Endothelial cell of umbilical vein (primary cell): ENCODE results near the gene ZBTB14. TPM values are rescaled to one million over a fixed set of nuclear protein-coding genes. Genes with fewer than 3 reads are reported as not detected.

Source experiments
- BruUV-seq: library from RNA; stranded (reverse); fragments of 400-500 nt; replicated peaks from 2 replicates; lab custom pipeline; 2021; lab: Mats Ljungman, UMichigan
- CTCF ChIA-PET: fragments of 300-600, 350-600 bp; sonication (Branson Sonifier 250); formaldehyde crosslinking; loops from one replicate; lab custom pipeline; 2021; ENCODE audit warnings: antibody characterized with exemption, inconsistent platforms; lab: Charles Lee
- POLR2A ChIA-PET: fragments of 300-600, 350-600 bp; sonication (Branson Sonifier 250); formaldehyde crosslinking; loops from one replicate; lab custom pipeline; 2021; ENCODE audit warnings: antibody characterized with exemption, inconsistent platforms; lab: Charles Lee
- DNase-seq: peaks from one replicate; pipeline ENCODE4 v3.0.0-alpha.2; 2011; ENCODE audit warnings: low read depth, low spot score
- FAIRE-seq: peaks from 2 replicates; lab custom pipeline; 2011; peaks lifted over from hg19 to GRCh38; lab: Jason Lieb, UNC
- H2AFZ ChIP-seq: 2 replicates; pipeline ENCODE4 v1.6.0; 2012; ENCODE audit warnings: low read depth, low read length, control low read depth, inconsistent platforms
- H3K27ac ChIP-seq: 2 replicates; pipeline ENCODE4 v1.5.1; 2011; ENCODE audit warnings: low read depth, mild to moderate bottlenecking, control low read depth, low read length, moderate library complexity; ENCODE audit not compliant: insufficient read depth
- H3K27me3 ChIP-seq, 2 experiments: 2 replicates each; pipeline versions ENCODE4 v1.6.0 to v1.6.1; 2011; ENCODE audit warnings: low read length in 2 of 2, mixed read lengths in 1 of 2; ENCODE audit not compliant: control insufficient read depth in 2 of 2, insufficient read depth in 2 of 2
- H3K36me3 ChIP-seq, 2 experiments: 2 replicates in 1 of 2; 3 replicates in 1 of 2; pipeline ENCODE4 v1.5.1; 2011; ENCODE audit warnings: low read length in 2 of 2, mild to moderate bottlenecking in 1 of 2, moderate library complexity in 1 of 2; ENCODE audit not compliant: control insufficient read depth in 2 of 2, insufficient read depth in 2 of 2; ENCODE audit errors: extremely low read depth in 1 of 2
- H3K4me1 ChIP-seq: 3 replicates; pipeline ENCODE4 v1.5.1; 2011; ENCODE audit warnings: mild to moderate bottlenecking, low read length; ENCODE audit not compliant: control insufficient read depth, insufficient read depth; ENCODE audit errors: extremely low read depth
- H3K4me2 ChIP-seq: 2 replicates; pipeline ENCODE4 v1.6.1; 2011; ENCODE audit warnings: low read length, control low read depth, mixed read lengths; ENCODE audit not compliant: insufficient read depth
- H3K4me3 ChIP-seq, 3 experiments: fragments of 200-600 bp in 1 of 3; sonication (generic), shearing (Covaris generic) in 1 of 3; replicated peaks in 1 of 3; 2 replicates each; pipeline ENCODE4 v1.5.1; 2011 to 2016; ENCODE audit warnings: control low read depth in 3 of 3, low read length in 3 of 3, mild to moderate bottlenecking in 2 of 3, inconsistent platforms in 1 of 3, low read depth in 1 of 3, moderate library complexity in 1 of 3; ENCODE audit not compliant: insufficient read depth in 1 of 3
- H3K79me2 ChIP-seq: 2 replicates; pipeline ENCODE4 v1.6.0; 2012; ENCODE audit warnings: low read length, inconsistent platforms; ENCODE audit not compliant: control insufficient read depth, insufficient read depth
- H3K9ac ChIP-seq: replicated peaks from 2 replicates; pipeline ENCODE3; 2011; ENCODE audit warnings: low read length, control low read depth; ENCODE audit not compliant: insufficient read depth; ENCODE audit errors: extremely low read depth
- H3K9me1 ChIP-seq: replicated peaks from 3 replicates; pipeline ENCODE4 v1.6.0; 2011; ENCODE audit warnings: mild to moderate bottlenecking, low read length; ENCODE audit not compliant: control insufficient read depth, insufficient read depth; ENCODE audit errors: extremely low read depth
- H3K9me3 ChIP-seq: replicated peaks from 2 replicates; pipeline ENCODE4 v1.5.1; 2012; ENCODE audit warnings: low read length, inconsistent platforms; ENCODE audit not compliant: control insufficient read depth, insufficient read depth
- H4K20me1 ChIP-seq: replicated peaks from 2 replicates; pipeline ENCODE3; 2011; ENCODE audit warnings: mild to moderate bottlenecking, low read length; ENCODE audit not compliant: control insufficient read depth, insufficient read depth; ENCODE audit errors: extremely low read depth
- CTCF ChIP-seq, 2 donors: IDR thresholded peaks; 1 replicate in 1 of 2; 2 replicates in 1 of 2; pipeline ENCODE4 v1.5.1; 2011; ENCODE audit warnings: low read length in 2 of 2, mild to moderate bottlenecking in 2 of 2, moderate library complexity in 2 of 2, control low read depth in 1 of 2, inconsistent platforms in 1 of 2, low read depth in 1 of 2; ENCODE audit not compliant: insufficient read depth in 1 of 2; ENCODE audit errors: extremely low read depth in 1 of 2
- EZH2 ChIP-seq: IDR thresholded peaks from 2 replicates; pipeline ENCODE4 v1.6.1; 2012; ENCODE audit warnings: borderline replicate concordance, low read depth, mild to moderate bottlenecking, moderate library complexity, low read length, inconsistent platforms; ENCODE audit not compliant: severe bottlenecking
- FOS ChIP-seq: IDR thresholded peaks from 2 replicates; pipeline ENCODE4 v1.6.1; 2011; ENCODE audit warnings: mild to moderate bottlenecking, low read length, moderate library complexity, borderline replicate concordance; ENCODE audit not compliant: insufficient read depth
- GATA2 ChIP-seq: IDR thresholded peaks from 2 replicates; pipeline ENCODE4 v1.7.0; 2011; ENCODE audit warnings: low read depth, mild to moderate bottlenecking, moderate library complexity, mixed read lengths, low read length; ENCODE audit not compliant: insufficient read length, insufficient read depth
- JUN ChIP-seq: IDR thresholded peaks from 2 replicates; pipeline ENCODE4 v1.6.1; 2011; ENCODE audit warnings: borderline replicate concordance, low read depth; ENCODE audit not compliant: insufficient read length, insufficient read depth
- MAX ChIP-seq: IDR thresholded peaks from 2 replicates; pipeline ENCODE4 v1.6.1; 2011; ENCODE audit not compliant: insufficient read depth, insufficient read length
- MYC ChIP-seq: IDR thresholded peaks from one replicate; pipeline ENCODE4 v1.6.1; 2011; ENCODE audit warnings: mild to moderate bottlenecking, low read depth, low read length
- POLR2A ChIP-seq: IDR thresholded peaks from 2 replicates; pipeline ENCODE4 v1.6.1; 2012; ENCODE audit warnings: low read depth, mild to moderate bottlenecking, control low read depth, low read length
- POLR2AphosphoS5 ChIP-seq: IDR thresholded peaks from 2 replicates; pipeline ENCODE4 v1.6.1; 2012; ENCODE audit warnings: low read depth, mild to moderate bottlenecking, control low read depth, low read length, moderate library complexity; ENCODE audit not compliant: insufficient read depth
- dilution Hi-C: fragments of 300-500 bp; cut with MboI; formaldehyde crosslinking; loops from one replicate; pipeline ENCODE4 v1.15.0; 2019; ENCODE audit warnings: low sequenced_read_pairs; ENCODE audit not compliant: extremely low pct_ligation_motif_present
- intact Hi-C: fragments of 100-400 bp; cut with micrococcal nuclease; formaldehyde crosslinking; loops from one replicate; pipeline ENCODE4 v1.10.0; 2022
- polyA plus RNA-seq, 4 experiments: library from polyadenylated mRNA; depleted of rRNA in 3 of 4; stranded (reverse) in 3 of 4; unstranded in 1 of 4; fragments of >200 nt; gene quantifications; 2 replicates each; pipeline versions ENCODE4 v1.2.1 to v1.2.3, GENCODE V29; 2011 to 2012; ENCODE audit warnings: missing spikeins in 1 of 4
- total RNA-seq: library from RNA; stranded (reverse); gene quantifications from 2 replicates; pipeline ENCODE4 v1.2.3, GENCODE V29; 2021

ZBTB14 gene
- total and polyA plus RNA-seq, 2 donors (not counting 3 experiments of a cell fraction or from before 2014, with no cell fraction given), result 5.5 to 13.7 TPM

GRCh38 chr18:5285326-5285725 lies 10.2 kb downstream of the ZBTB14 start:
- DNase-seq (no peak), FAIRE-seq (no peak)
- no TSS peak for BruUV-seq
- TF ChIP-seq MAX, result no peak
- no peak for TF ChIP-seq GATA2
- TF ChIP-seq POLR2AphosphoS5, result no peak
- TF ChIP-seq EZH2, result no peak
- TF ChIP-seq JUN, result no peak
- no peak for TF ChIP-seq POLR2A
- no peak for TF ChIP-seq CTCF (IDR thresholded peaks at IDR 0.05; ENCODE audit: extremely low read depth in 1 of 2, insufficient read depth in 1 of 2, low read depth in 1 of 2, low read length in 2 of 2)
- no peak for TF ChIP-seq MYC
- no peak for TF ChIP-seq FOS
- Histone ChIP-seq H3K4me1 (no peaks in the 10 kb centered on the region), H3K9me3 (no peaks in the 10 kb centered on the region), H3K9me1 (no peaks in the 10 kb centered on the region), H4K20me1 (no peaks in the 10 kb centered on the region), H3K4me3 (no peak overlapping the region), H3K4me2 (no peak overlapping the region), H3K79me2 (no peaks in the 10 kb centered on the region), H3K27me3 (no peaks in the 10 kb centered on the region), H3K9ac (no peak overlapping the region), H3K27ac (no peak overlapping the region), H3K36me3 (no peaks in the 10 kb centered on the region), H2AFZ (no peak overlapping the region)
- ChIA-PET POLR2A (no interaction called here), CTCF (no interaction called here)
- dilution Hi-C loops, result no loop called here
- intact Hi-C loops, result no loop called here
